ENCODE measurements around the gene PDE8B.

The PDE8B gene

DNA sequence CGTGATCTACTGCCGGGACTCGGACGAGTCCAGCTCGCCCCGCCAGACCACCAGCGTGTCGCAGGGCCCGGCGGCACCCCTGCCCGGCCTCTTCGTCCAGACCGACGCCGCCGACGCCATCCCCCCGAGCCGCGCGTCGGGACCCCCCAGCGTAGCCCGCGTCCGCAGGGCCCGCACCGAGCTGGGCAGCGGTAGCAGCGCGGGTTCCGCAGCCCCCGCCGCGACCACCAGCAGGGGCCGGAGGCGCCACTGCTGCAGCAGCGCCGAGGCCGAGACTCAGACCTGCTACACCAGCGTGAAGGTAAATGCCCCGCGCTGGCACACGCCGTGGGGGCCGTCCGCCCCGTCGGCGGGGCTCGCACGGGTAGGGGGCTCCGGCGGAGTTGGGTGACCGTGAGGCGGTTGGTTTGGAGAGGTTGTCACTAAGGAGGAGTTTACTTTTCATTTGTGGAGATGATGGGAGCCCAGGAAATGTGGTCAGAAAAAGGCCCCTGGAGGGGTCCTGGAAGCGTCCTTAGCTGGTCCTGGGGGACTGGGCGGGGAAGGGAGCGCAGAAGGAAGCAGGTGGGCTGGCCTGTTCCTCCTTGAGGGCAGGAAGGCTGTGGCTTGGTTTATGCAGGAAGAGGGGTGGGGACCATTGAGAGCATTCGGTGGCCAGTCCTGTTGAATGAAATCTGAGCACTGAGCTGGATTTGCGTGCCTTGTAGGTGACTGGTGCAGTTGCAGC lies 647 bp downstream of the PDE8B start:
- Histone ChIP-seq H4K20me1 (ENCODE audit: insufficient read depth, low read length) (no peaks in the 10 kb centered on the region), H3K9ac (ENCODE audit: low read length) (no peak overlapping the region), H3K27me3 (ENCODE audit: insufficient read depth, low read length) (peaks cover 4% of the 10 kb centered on the region; the same call in 1 of the 2 replicates), H3K36me3 (ENCODE audit: insufficient read depth, low read length) (no peaks in the 10 kb centered on the region), H3F3A (ENCODE audit: insufficient read depth, low read length) (no peaks in the 10 kb centered on the region), H3K27ac (ENCODE audit: low read depth, low read length, poor library complexity, severe bottlenecking) (no peak overlapping the region), H3K9me2 (ENCODE audit: low read depth, low read length) (no peaks in the 10 kb centered on the region), H2AFZ (ENCODE audit: low read length) (no peak overlapping the region), H3K9me3 (ENCODE audit: low read length) (no peaks in the 10 kb centered on the region), H3K79me2 (ENCODE audit: insufficient read depth, low read length) (no peaks in the 10 kb centered on the region), H3K4me3 (ENCODE audit: low read depth, low read length, poor library complexity, severe bottlenecking) (no peak overlapping the region), H3K4me1 (ENCODE audit: insufficient read depth, low read length, severe bottlenecking) (no peaks in the 10 kb centered on the region), H3K4me2 (ENCODE audit: low read length) (no peak overlapping the region)
- no peak for TF ChIP-seq EZH2 (IDR thresholded peaks at IDR 0.05; ENCODE audit: borderline replicate concordance, low read length)
- TF ChIP-seq, protein P1, sequence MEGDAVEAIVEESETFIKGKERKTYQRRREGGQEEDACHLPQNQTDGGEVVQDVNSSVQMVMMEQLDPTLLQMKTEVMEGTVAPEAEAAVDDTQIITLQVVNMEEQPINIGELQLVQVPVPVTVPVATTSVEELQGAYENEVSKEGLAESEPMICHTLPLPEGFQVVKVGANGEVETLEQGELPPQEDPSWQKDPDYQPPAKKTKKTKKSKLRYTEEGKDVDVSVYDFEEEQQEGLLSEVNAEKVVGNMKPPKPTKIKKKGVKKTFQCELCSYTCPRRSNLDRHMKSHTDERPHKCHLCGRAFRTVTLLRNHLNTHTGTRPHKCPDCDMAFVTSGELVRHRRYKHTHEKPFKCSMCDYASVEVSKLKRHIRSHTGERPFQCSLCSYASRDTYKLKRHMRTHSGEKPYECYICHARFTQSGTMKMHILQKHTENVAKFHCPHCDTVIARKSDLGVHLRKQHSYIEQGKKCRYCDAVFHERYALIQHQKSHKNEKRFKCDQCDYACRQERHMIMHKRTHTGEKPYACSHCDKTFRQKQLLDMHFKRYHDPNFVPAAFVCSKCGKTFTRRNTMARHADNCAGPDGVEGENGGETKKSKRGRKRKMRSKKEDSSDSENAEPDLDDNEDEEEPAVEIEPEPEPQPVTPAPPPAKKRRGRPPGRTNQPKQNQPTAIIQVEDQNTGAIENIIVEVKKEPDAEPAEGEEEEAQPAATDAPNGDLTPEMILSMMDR (IDR thresholded peaks at IDR 0.05; ENCODE audit: low read length), result no peak

DNA sequence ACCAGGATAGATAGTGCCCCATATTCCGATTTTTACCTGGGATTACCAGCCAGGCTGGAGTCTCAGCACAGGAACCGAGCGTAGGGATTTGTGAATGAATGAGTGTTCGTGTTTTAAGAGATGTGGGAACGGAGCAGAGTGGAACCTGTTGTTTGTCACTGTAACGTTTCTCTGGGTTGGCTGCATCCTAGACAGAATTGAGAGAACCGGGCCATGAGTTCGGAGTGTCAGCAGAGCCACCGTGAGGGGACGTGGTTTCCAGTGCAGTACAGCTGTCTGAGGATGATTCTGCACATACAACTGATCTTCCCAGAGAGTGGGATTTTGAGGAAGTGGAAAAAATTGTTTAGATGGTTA lies 1.2 kb downstream of the PDE8B start:
- H3K9me3 ChIP-seq (ENCODE audit: low read length), result no peaks in the 10 kb centered on the region
- no peaks in the 10 kb centered on the region for H3K9me2 ChIP-seq (ENCODE audit: low read depth, low read length)
- H3K4me2 ChIP-seq (ENCODE audit: low read length), result no peak overlapping the region
- H3F3A ChIP-seq (ENCODE audit: insufficient read depth, low read length), result no peaks in the 10 kb centered on the region
- H3K9ac ChIP-seq (ENCODE audit: low read length), result no peak overlapping the region
- no peaks in the 10 kb centered on the region for H3K4me1 ChIP-seq (ENCODE audit: insufficient read depth, low read length, severe bottlenecking)
- TF ChIP-seq EZH2 (IDR thresholded peaks at IDR 0.05; ENCODE audit: borderline replicate concordance, low read length), result no peak
- TF ChIP-seq, protein P1 (IDR thresholded peaks at IDR 0.05; ENCODE audit: low read length), result no peak
- no peak overlapping the region for H3K4me3 ChIP-seq (ENCODE audit: low read depth, low read length, poor library complexity, severe bottlenecking)
- H4K20me1 ChIP-seq (ENCODE audit: insufficient read depth, low read length), result no peaks in the 10 kb centered on the region
- H2AFZ ChIP-seq (ENCODE audit: low read length), result no peak overlapping the region
- H3K27ac ChIP-seq (ENCODE audit: low read depth, low read length, poor library complexity, severe bottlenecking), result no peak overlapping the region
- H3K79me2 ChIP-seq (ENCODE audit: insufficient read depth, low read length), result no peaks in the 10 kb centered on the region
- H3K27me3 ChIP-seq (ENCODE audit: insufficient read depth, low read length), result peaks cover 4% of the 10 kb centered on the region; the same call in 1 of the 2 replicates
- no peaks in the 10 kb centered on the region for H3K36me3 ChIP-seq (ENCODE audit: insufficient read depth, low read length)

DNA sequence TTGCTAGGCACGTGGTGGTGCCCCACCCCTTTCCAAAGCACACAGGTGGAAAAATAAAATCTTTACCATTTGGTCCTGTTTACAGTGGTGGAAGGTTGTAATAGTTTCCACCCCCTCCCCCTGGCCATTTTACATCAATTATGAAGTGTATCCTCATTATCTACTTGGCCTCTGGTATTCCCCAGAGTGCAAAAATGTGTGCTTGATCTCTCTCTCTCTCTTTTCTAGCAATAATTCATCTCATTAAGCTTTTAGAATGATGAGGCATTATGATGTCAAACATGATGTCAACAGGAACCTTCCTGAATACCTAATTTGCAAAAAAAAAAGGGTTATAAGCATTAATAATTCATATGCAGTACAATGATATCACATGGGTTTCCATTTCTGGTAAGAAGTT lies 3.1 kb downstream of the PDE8B start:
- Histone ChIP-seq H3K9me2 (ENCODE audit: low read depth, low read length) (no peaks in the 10 kb centered on the region), H3K27me3 (ENCODE audit: insufficient read depth, low read length) (peaks cover 4% of the 10 kb centered on the region; the same call in 1 of the 2 replicates), H3F3A (ENCODE audit: insufficient read depth, low read length) (no peaks in the 10 kb centered on the region), H3K4me1 (ENCODE audit: insufficient read depth, low read length, severe bottlenecking) (no peaks in the 10 kb centered on the region), H3K79me2 (ENCODE audit: insufficient read depth, low read length) (no peaks in the 10 kb centered on the region), H3K9ac (ENCODE audit: low read length) (no peak overlapping the region), H3K4me3 (ENCODE audit: low read depth, low read length, poor library complexity, severe bottlenecking) (no peak overlapping the region), H3K27ac (ENCODE audit: low read depth, low read length, poor library complexity, severe bottlenecking) (no peak overlapping the region), H3K9me3 (ENCODE audit: low read length) (no peaks in the 10 kb centered on the region), H3K36me3 (ENCODE audit: insufficient read depth, low read length) (no peaks in the 10 kb centered on the region), H3K4me2 (ENCODE audit: low read length) (no peak overlapping the region), H2AFZ (ENCODE audit: low read length) (no peak overlapping the region), H4K20me1 (ENCODE audit: insufficient read depth, low read length) (no peaks in the 10 kb centered on the region)
- no peak for TF ChIP-seq EZH2 (IDR thresholded peaks at IDR 0.05; ENCODE audit: borderline replicate concordance, low read length)
- TF ChIP-seq, protein P1 (IDR thresholded peaks at IDR 0.05; ENCODE audit: low read length), result no peak
